ENCODE data around the gene FCER1G.
"Not testable (repeated sequence)": the region's sequence is repeated elsewhere in the genome, so short reads cannot be mapped to it uniquely, and the experiment has no call there.

The FCER1G gene

DNA sequence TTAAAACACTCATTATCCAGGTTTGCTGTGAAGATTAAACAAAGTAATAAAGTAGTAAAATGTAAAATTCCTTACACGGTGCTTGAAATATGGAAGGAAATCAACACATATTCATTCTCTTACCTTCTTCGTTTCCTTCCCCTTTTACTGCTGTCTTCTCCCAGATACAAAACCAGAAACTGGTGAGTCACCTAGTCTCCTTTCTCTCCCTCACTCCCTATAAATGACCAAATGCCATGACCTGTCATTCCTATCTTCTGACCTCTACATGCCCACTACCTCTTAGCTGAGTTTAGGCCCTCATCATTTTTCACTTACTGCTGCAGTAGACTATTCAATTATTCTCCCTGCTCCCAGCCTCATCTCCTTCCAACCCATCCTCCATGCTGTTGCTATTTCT is 27.2 kb downstream of the FCER1G start:
- DNase-seq (ENCODE audit: low read depth): no peak

DNA sequence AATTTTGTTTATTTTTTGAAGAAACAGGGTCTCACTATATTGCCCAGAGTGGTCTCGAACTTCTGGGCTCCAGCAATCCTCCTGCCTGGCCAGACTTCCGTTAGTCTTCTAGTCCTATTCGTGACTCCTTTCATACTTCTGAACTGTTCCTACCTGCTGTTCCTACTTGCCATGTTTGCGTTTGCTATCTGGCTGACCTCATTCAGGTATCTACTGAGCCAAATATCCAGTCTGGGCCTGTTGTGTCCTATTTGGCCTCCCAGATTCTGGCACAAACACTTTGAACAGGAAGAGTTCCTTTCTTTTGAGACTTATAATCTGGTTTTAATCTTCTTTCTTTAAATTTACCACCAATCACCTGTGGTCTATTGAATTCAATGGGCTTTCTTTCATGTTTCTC is 29.8 kb downstream of the FCER1G start:
- no peak overlapping the region for H3K4me3 ChIP-seq (ENCODE audit: low read depth, low read length)
- no peak for DNase-seq (ENCODE audit: low read depth)
- TF ChIP-seq, protein P1, sequence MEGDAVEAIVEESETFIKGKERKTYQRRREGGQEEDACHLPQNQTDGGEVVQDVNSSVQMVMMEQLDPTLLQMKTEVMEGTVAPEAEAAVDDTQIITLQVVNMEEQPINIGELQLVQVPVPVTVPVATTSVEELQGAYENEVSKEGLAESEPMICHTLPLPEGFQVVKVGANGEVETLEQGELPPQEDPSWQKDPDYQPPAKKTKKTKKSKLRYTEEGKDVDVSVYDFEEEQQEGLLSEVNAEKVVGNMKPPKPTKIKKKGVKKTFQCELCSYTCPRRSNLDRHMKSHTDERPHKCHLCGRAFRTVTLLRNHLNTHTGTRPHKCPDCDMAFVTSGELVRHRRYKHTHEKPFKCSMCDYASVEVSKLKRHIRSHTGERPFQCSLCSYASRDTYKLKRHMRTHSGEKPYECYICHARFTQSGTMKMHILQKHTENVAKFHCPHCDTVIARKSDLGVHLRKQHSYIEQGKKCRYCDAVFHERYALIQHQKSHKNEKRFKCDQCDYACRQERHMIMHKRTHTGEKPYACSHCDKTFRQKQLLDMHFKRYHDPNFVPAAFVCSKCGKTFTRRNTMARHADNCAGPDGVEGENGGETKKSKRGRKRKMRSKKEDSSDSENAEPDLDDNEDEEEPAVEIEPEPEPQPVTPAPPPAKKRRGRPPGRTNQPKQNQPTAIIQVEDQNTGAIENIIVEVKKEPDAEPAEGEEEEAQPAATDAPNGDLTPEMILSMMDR (IDR thresholded peaks at IDR 0.05; ENCODE audit: insufficient read depth, low read depth, low read length, missing control alignments): no peak

More for the DNA sequence above, 27.2 kb downstream of the FCER1G start:
- H3K4me3 ChIP-seq (ENCODE audit: low read depth, low read length): no peak overlapping the region
- TF ChIP-seq, protein P1 (IDR thresholded peaks at IDR 0.05; ENCODE audit: insufficient read depth, low read depth, low read length, missing control alignments): no peak

DNA sequence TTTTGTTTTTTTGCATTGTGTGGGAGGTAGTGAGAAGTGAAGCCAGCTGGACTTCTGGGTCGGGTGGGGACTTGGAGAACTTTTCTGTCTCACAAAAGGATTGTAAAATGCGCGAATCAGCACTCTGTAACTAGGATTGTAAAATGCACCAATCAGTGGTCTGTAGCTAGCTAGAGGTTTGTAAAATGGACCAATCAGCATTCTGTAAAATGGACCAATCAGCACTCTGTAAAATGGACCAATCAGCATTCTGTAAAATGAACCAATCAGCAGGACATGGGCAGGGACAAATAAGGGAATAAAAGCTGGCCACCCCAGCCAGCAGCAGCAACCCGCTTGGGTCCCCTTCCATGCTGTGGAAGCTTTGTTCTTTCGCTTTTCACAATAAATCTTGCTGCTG is 35.0 kb downstream of the FCER1G start:
- H3K4me3 ChIP-seq (ENCODE audit: low read depth, low read length); DNase-seq (ENCODE audit: low read depth): not testable (repeated sequence)

DNA sequence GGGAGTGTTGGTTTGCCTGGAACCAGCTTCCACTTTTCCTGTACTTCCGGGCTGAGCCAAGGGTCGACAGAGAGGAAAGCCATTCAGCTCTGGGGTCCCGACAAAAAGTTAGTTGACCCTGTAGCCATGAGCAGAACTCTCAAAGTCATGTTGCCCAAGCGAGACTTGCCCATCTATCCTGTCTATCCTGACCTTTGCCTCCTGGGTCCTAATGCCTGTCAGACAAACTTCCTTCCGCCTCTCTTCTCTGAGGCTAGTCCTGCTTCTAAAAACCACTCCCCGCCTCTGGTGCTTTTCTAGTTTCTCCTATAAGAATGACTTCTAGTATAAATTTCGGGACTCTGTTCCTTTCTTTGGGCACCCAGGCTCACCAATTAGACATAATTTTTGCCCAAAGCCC is 35.7 kb downstream of the FCER1G start:
- H3K4me3 ChIP-seq (ENCODE audit: low read depth, low read length): no peak overlapping the region
- DNase-seq (ENCODE audit: low read depth): no peak
- TF ChIP-seq, protein P1 (IDR thresholded peaks at IDR 0.05; ENCODE audit: insufficient read depth, low read depth, low read length, missing control alignments): no peak

DNA sequence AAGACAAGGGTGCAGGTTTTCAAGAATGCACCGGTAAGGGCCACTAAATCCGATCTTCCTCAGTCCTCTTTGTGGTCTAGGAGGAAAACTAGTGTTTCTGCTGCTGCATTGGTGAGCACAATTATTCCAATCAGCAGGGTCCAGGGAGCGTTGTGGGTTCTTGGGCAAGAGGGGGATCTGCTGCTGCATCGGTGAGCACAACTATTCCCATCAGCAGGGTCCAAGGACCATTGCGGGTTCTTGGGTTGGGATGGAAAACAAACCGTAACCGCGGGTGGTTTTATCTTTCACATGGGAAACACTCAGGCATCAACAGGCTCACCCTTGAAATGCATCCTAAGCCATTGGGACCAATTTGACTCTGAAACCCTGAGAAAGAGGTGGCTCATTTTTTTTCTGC is 36.5 kb downstream of the FCER1G start:
- DNase-seq (ENCODE audit: low read depth): no peak
- H3K4me3 ChIP-seq (ENCODE audit: low read depth, low read length): no peak overlapping the region

DNA sequence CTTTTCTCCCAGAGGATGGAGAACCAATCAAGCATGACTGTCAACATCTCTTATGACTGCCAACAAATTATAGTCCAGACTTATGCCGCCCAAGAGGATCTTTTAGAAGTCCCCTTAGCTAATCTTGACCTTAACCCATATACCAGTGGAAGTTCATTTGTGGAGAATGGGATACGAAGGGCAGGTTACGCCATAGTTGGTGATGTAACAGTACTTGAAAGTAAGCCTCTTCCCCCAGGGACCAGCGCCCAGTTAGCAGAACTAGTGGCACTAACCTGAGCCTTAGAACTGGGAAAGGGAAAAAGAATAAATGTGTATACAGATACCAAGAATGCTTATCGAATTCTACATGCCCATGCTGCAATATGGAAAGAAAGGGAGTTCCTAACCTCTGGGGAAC is 40.2 kb downstream of the FCER1G start:
- DNase-seq (ENCODE audit: low read depth); H3K4me3 ChIP-seq (ENCODE audit: low read depth, low read length): not testable (repeated sequence)

More for the DNA sequence above, 36.5 kb downstream of the FCER1G start:
- TF ChIP-seq, protein P1 (IDR thresholded peaks at IDR 0.05; ENCODE audit: insufficient read depth, low read depth, low read length, missing control alignments): no peak

DNA sequence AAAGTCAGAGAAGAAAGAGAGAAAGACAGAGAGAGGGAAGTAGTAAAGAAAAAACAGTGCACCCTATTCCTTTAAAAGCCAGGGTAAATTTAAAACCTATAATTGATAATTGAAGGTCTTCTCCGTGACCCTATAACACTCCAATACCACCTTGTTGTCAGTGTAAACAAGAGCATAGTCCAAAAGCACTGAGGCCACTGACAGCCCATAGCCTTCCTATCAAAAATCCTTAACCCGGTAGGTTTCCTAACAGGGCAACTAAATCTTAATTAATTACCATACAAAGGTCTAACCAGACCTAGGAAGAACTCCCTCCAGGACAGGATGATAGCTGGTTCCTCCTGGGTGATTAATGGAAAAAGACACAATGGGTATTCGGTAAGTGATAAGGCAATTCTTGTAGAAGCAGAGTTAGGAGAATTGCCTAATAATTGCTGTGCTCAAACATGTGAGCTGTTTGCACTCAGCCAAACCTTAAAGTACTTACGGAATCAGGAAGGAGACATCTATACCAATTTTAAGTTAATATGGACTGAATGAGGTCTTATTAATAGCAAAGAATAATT is 40.9 kb downstream of the FCER1G start:
- DNase-seq (ENCODE audit: low read depth); H3K4me3 ChIP-seq (ENCODE audit: low read depth, low read length): not testable (repeated sequence)

DNA sequence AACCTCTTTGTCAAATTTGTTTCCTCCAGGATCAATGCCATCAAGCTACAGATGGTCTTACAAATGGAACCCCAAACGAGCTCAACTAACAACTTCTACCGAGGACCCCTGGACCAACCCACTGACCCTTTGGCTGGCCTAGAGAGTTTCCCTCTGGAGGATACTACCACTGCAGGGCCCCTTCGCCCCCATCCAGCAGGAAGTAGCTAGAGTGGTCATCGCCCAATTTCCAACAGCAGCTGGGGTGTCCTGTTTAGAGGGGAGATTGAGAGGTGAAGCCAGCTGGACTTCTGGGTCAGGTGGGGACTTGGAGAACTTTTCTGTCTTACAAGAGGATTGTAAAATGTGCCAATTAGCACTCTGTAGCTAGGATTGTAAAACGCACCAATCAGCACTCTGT is 42.0 kb downstream of the FCER1G start:
- not testable (repeated sequence) for H3K4me3 ChIP-seq (ENCODE audit: low read depth, low read length); DNase-seq (ENCODE audit: low read depth)

DNA sequence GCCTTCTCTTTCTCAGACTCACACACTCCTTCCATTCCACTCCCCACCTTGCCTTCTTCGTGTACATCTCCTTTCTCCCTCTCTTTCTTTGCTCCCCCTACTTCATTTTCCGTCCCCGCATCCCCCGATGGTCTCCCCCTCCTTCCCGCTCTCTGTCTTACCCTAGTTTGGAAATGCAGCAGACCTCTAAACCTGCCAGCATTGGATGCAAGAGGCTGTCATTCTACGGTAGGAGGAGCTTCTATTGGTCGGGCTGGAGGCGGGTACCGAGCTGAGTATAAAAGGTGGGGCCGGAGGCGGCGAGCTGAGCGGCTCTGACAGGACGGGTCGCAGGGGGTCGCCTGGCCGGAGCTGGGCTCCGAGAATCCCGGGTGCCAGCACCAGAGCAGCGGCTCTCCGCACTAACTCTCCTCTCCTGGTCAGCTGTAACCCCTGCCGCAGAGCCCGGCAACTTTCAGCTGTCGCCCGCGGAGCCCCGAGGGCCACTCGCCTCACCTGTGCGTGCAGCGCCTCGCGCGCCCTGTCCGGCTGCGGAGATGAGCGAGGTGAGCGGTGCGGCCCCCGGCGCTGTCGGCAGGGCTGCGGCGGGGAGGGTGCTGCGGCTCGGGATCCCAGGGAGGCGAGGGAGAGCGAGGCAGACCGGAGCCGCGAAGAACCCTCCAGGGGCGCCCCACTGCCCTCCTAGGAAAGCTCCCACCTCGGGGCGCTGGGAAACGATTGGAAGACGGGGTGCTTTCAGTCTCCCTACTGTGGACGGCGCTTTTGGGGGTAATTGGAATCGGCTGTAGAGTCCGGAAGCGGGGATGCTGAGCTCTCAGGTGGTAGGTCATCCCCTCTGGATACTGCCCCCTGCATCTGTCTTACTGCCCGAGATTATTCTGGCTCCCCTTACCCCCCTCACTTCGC is 43.6 kb downstream of the FCER1G start, which contains the start of gene PCP4L1:
PCP4L1 (plus strand) TSS at position 307 of the 906 bp plus-strand sequence; CDS start at position 537, 230 bp downstream.
- TF ChIP-seq, protein P1 (IDR thresholded peaks at IDR 0.05; ENCODE audit: insufficient read depth, low read depth, low read length, missing control alignments): no peak

More for the DNA sequence above, 43.6 kb downstream of the FCER1G start, which contains the start of gene PCP4L1:
- H3K4me3 ChIP-seq (ENCODE audit: low read depth, low read length): peak within 1 kb of the TSS; percentile 15
- peak; percentile 46 for DNase-seq (ENCODE audit: low read depth)
